GM19455 (cell line): ENCODE results near the gene MUC20.
"Not testable (repeated sequence)": the region's sequence is repeated elsewhere in the genome, so short reads cannot be mapped to it uniquely, and the experiment has no call there.

Experiments used
- ATAC-seq: cut with Tn5 transposase; IDR thresholded peaks from one replicate; pipeline ENCODE4 v1.9.1; 2021; ENCODE audit not compliant: unreplicated experiment

The MUC20 gene

DNA sequence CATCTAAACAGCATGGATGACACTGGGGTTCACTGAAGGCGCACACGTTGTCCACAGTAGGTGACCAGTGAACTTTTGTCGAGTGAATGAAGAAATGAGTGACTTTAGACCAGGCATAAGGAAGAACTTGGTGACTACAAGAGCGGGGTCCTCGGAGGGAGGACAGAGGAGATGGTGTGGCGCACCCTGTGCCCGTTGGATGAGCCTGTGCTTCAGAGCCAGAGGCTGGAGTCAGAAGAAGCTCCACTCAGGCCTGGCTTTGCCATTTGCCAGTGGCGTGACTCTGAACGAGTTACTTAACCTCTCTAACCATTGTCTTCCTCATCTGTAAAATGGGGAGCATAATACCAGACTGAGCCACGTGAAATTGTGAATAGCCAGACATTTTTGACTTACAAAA, 48.8 kb downstream of the MUC20 start:
- no peak for ATAC-seq

- ATAC-seq = no peak
These were observed 49.5 kb downstream of the MUC20 start for GRCh38 chr3:195770081-195770840.

- ATAC-seq = not testable (repeated sequence)
These were observed 50.3 kb downstream of the MUC20 start for GRCh38 chr3:195770841-195771645.

- no peak for ATAC-seq
These were observed 51.0 kb downstream of the MUC20 start for GRCh38 chr3:195771646-195772300.

GRCh38 chr3:195773956-195774537, 53.3 kb downstream of the MUC20 start:
- no peak for ATAC-seq

DNA sequence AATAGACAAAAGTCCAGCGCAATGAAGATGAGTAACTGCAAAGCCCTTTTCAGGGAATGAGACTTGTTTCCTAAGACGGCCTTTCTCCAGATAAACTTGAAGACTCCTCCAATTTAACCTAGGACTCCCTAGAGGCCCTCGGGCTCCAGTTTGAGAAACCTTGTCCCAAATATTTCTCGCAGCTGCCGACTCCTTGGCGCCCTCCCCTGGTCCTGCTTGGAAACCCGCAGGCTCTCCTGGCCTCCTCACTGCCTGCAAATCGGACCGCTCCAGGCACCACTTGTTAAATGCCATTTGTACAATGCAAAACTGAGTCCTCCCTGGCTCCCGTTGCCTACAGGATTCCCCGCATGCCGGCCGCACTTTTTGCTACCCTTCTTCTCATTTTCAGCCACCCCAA, 54.1 kb downstream of the MUC20 start:
- ATAC-seq = no peak

DNA sequence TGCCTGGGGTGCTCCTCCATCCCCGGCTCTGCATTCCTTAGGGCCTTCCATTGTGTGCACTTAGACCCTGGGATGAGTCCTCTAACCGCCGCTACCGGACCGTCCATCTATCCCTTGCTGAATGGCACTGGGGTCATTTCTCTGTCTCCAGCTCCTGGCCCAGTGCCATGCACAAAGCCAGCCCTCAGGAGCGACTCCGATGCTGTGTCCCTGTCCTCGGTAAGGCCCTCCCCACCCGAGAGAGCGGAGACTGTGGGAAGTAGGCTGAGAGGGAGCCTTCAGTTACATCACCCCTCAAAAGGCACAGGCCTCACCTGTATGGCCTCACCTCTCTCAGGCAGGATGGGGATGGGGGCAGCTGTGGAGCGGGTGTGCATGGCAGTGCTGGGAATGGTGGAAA, 57.2 kb downstream of the MUC20 start:
- no peak for ATAC-seq

GRCh38 chr3:195781236-195781635, 60.5 kb downstream of the MUC20 start:
- not testable (repeated sequence) for ATAC-seq
